Progenitor cell of endocrine pancreas (in vitro differentiated cells): Measurements from ENCODE around the gene SLC35D3. TPM values are rescaled to one million over a fixed set of nuclear protein-coding genes. Genes with fewer than 3 reads are reported as not detected.
A peak's percentile ranks its signal among the peaks of the same experiment; 100 is the strongest.

Experiments
- DNase-seq: peaks from one replicate; pipeline ENCODE4 v3.0.0; 2021; ENCODE audit warnings: low spot score; ENCODE audit not compliant: unreplicated experiment
- H3K27ac Mint-ChIP-seq: 2 replicates; pipeline ENCODE4 v1.8.0; 2021; ENCODE audit warnings: mild to moderate bottlenecking, moderate library complexity, mixed read lengths
- H3K27me3 Mint-ChIP-seq: 2 replicates; pipeline ENCODE4 v1.8.0; 2021; ENCODE audit warnings: mixed read lengths
- H3K36me3 Mint-ChIP-seq: 2 replicates; pipeline ENCODE4 v1.8.0; 2022; ENCODE audit warnings: mixed read lengths; ENCODE audit not compliant: insufficient read depth
- H3K4me1 Mint-ChIP-seq: 2 replicates; pipeline ENCODE4 v1.8.0; 2021; ENCODE audit warnings: low read depth, mixed read lengths
- H3K4me3 Mint-ChIP-seq: 2 replicates; pipeline ENCODE4 v1.8.0; 2021; ENCODE audit warnings: low read depth, mild to moderate bottlenecking, moderate library complexity, mixed read lengths
- H3K9me3 Mint-ChIP-seq: 2 replicates; pipeline ENCODE4 v1.8.0; 2021; ENCODE audit warnings: low read depth, mixed read lengths
- CTCF ChIP-seq: fragments of 200-600 bp; sonication (generic); IDR thresholded peaks from one replicate; pipeline ENCODE4 v1.5.0; 2021; ENCODE audit warnings: antibody characterized with exemption, mild to moderate bottlenecking; ENCODE audit not compliant: unreplicated experiment
- total RNA-seq: library from RNA; stranded (reverse); gene quantifications from 2 replicates; pipeline ENCODE4 v1.2.1, GENCODE V29; 2021

Gene SLC35D3
- total RNA-seq, 1 donor from 2014 or later = not detected

GRCh38 chr6:136920216-136920615 lies 1.9 kb upstream of the SLC35D3 start:
- Mint-ChIP-seq H3K36me3 (peaks cover 4% of the 10 kb centered on the region), H3K9me3 (no peaks in the 10 kb centered on the region), H3K4me1 (peaks cover 7% of the 10 kb centered on the region), H3K27ac (no peak overlapping the region), H3K4me3 (no peak overlapping the region), H3K27me3 (peaks cover 57% of the 10 kb centered on the region)
- DNase-seq = no peak
- no peak for TF ChIP-seq CTCF

- H3K36me3 Mint-ChIP-seq = peaks cover 3% of the 10 kb centered on the region
- H3K4me3 Mint-ChIP-seq = peak overlapping the region; percentile 73
- H3K9me3 Mint-ChIP-seq = no peaks in the 10 kb centered on the region
- H3K4me1 Mint-ChIP-seq = peaks cover 7% of the 10 kb centered on the region
- TF ChIP-seq CTCF = no peak
- no peak for DNase-seq
- H3K27me3 Mint-ChIP-seq = peaks cover 59% of the 10 kb centered on the region
- no peak overlapping the region for H3K27ac Mint-ChIP-seq
Measured at GRCh38 chr6:136920671-136921380, 1.3 kb upstream of the SLC35D3 start.

GRCh38 chr6:136921381-136921935 lies 643 bp upstream of the SLC35D3 start:
- Mint-ChIP-seq H3K4me3 (peak overlapping the region; percentile 73), H3K36me3 (peaks cover 1% of the 10 kb centered on the region), H3K27ac (no peak overlapping the region), H3K9me3 (no peaks in the 10 kb centered on the region), H3K27me3 (peaks cover 65% of the 10 kb centered on the region), H3K4me1 (peaks cover 7% of the 10 kb centered on the region)
- no peak for DNase-seq
- no peak for TF ChIP-seq CTCF

- Mint-ChIP-seq H3K27ac (no peak overlapping the region), H3K27me3 (peaks cover 76% of the 10 kb centered on the region), H3K9me3 (no peaks in the 10 kb centered on the region), H3K4me3 (peak overlapping the region; percentile 73), H3K4me1 (peaks cover 7% of the 10 kb centered on the region), H3K36me3 (peaks cover 1% of the 10 kb centered on the region)
- no peak for DNase-seq
- no peak for TF ChIP-seq CTCF
Measured at GRCh38 chr6:136922685-136923006, 545 bp downstream of the SLC35D3 start.

GRCh38 chr6:136923116-136923953 lies 1.2 kb downstream of the SLC35D3 start:
- Mint-ChIP-seq H3K27me3 (peaks cover 73% of the 10 kb centered on the region), H3K4me1 (peaks cover 7% of the 10 kb centered on the region), H3K9me3 (no peaks in the 10 kb centered on the region), H3K36me3 (peaks cover 1% of the 10 kb centered on the region), H3K4me3 (peak overlapping the region; percentile 61), H3K27ac (no peak overlapping the region)
- TF ChIP-seq CTCF = no peak
- no peak for DNase-seq
